IMR-90 (cell line): Measurements from ENCODE around the gene TMEM60. TPM values are rescaled to one million over a fixed set of nuclear protein-coding genes. Genes with fewer than 3 reads are reported as not detected.

Experiments
- ATAC-seq: fragments of 200-7000 bp; cut with Tn5 transposase; 2 replicates; pipeline ENCODE4 v1.9.1; 2020; ENCODE audit warnings: low read depth, mild to moderate bottlenecking, moderate library complexity
- BruUV-seq: library from RNA; stranded (reverse); fragments of 400-500 nt; replicated peaks from 2 replicates; lab custom pipeline; 2021; lab: Mats Ljungman, UMichigan
- CTCF ChIA-PET: fragments of 300-600 bp; formaldehyde crosslinking; extraction: SDS; loops from one replicate; lab custom pipeline; 2021; ENCODE audit warnings: antibody characterized with exemption; lab: Yijun Ruan, JAX
- POLR2A ChIA-PET: fragments of 300-600 bp; sonication (Branson Sonifier 250); formaldehyde crosslinking; loops from one replicate; lab custom pipeline; 2022; ENCODE audit warnings: antibody characterized with exemption; ENCODE audit not compliant: unreplicated experiment; lab: Charles Lee
- DNase-seq: peaks from one replicate; pipeline ENCODE4 v3.0.0; 2013
- H2AFZ ChIP-seq: replicated peaks from 2 replicates; pipeline ENCODE3; 2013; ENCODE audit warnings: low read length, mild to moderate bottlenecking; ENCODE audit not compliant: poor library complexity
- H2AK5ac ChIP-seq: 2 replicates; pipeline ENCODE4 v1.6.1; 2013; ENCODE audit warnings: low read depth, low read length, inconsistent platforms
- H2AK9ac ChIP-seq: replicated peaks from 2 replicates; pipeline ENCODE3; 2013; ENCODE audit warnings: mild to moderate bottlenecking, low read depth, low read length, moderate library complexity; ENCODE audit not compliant: poor library complexity
- H2BK120ac ChIP-seq: 2 replicates; pipeline ENCODE4 v1.6.1; 2013; ENCODE audit warnings: low read depth, low read length, inconsistent platforms
- H2BK15ac ChIP-seq: 3 replicates; pipeline ENCODE4 v1.6.1; 2013; ENCODE audit warnings: low read depth, low read length, inconsistent platforms
- H2BK20ac ChIP-seq: 2 replicates; pipeline ENCODE4 v1.6.1; 2013; ENCODE audit warnings: low read depth, mild to moderate bottlenecking, inconsistent platforms, low read length, moderate library complexity
- H2BK5ac ChIP-seq: 2 replicates; pipeline ENCODE4 v1.6.1; 2013; ENCODE audit warnings: mild to moderate bottlenecking, low read depth, low read length, inconsistent platforms; ENCODE audit not compliant: poor library complexity, severe bottlenecking
- H3K14ac ChIP-seq: replicated peaks from 2 replicates; pipeline ENCODE4 v1.6.1; 2013; ENCODE audit warnings: low read depth, low read length, inconsistent platforms
- H3K18ac ChIP-seq: 2 replicates; pipeline ENCODE4 v1.6.1; 2013; ENCODE audit warnings: low read depth, low read length, control low read depth
- H3K23ac ChIP-seq: 2 replicates; pipeline ENCODE4 v1.6.1; 2013; ENCODE audit warnings: low read depth, low read length, inconsistent platforms
- H3K27ac ChIP-seq: 2 replicates; pipeline ENCODE4 v1.5.1; 2013; ENCODE audit warnings: mild to moderate bottlenecking, control low read depth, low read length; ENCODE audit not compliant: insufficient read depth
- H3K27me3 ChIP-seq: 2 replicates; pipeline ENCODE4 v1.6.1; 2013; ENCODE audit warnings: low read length; ENCODE audit not compliant: control insufficient read depth, insufficient read depth
- H3K36me3 ChIP-seq: 2 replicates; pipeline ENCODE4 v1.6.1; 2013; ENCODE audit warnings: low read length, mixed read lengths; ENCODE audit not compliant: control insufficient read depth, insufficient read depth
- H3K4ac ChIP-seq: 2 replicates; pipeline ENCODE4 v1.6.1; 2013; ENCODE audit warnings: low read depth, low read length, inconsistent platforms
- H3K4me1 ChIP-seq: 2 replicates; pipeline ENCODE4 v1.6.1; 2013; ENCODE audit warnings: low read length, mixed read lengths; ENCODE audit not compliant: control insufficient read depth, insufficient read depth
- H3K4me2 ChIP-seq: 2 replicates; pipeline ENCODE4 v1.6.1; 2013; ENCODE audit warnings: low read depth, mild to moderate bottlenecking, control low read depth, low read length, moderate library complexity
- H3K4me3 ChIP-seq: 2 replicates; pipeline ENCODE4 v1.5.1; 2013; ENCODE audit warnings: low read depth, mild to moderate bottlenecking, control low read depth, low read length, moderate library complexity; ENCODE audit not compliant: insufficient read depth
- H3K56ac ChIP-seq: 2 replicates; pipeline ENCODE4 v1.6.1; 2013; ENCODE audit warnings: low read length, inconsistent platforms; ENCODE audit not compliant: insufficient read depth; ENCODE audit errors: extremely low read depth
- H3K79me1 ChIP-seq, 2 experiments: 2 replicates each; pipeline ENCODE4 v1.6.1; 2013; ENCODE audit warnings: low read length in 2 of 2, inconsistent platforms in 1 of 2, low read depth in 1 of 2
- H3K9ac ChIP-seq: 2 replicates; pipeline ENCODE4 v1.6.1; 2013; ENCODE audit warnings: low read depth, low read length, control low read depth
- H3K9me1 ChIP-seq: 2 replicates; pipeline ENCODE4 v1.6.1; 2013; ENCODE audit warnings: low read length, inconsistent platforms; ENCODE audit not compliant: insufficient read depth
- H3K9me3 ChIP-seq: 2 replicates; pipeline ENCODE4 v1.6.1; 2013; ENCODE audit warnings: low read length; ENCODE audit not compliant: control insufficient read depth, insufficient read depth
- H4K20me1 ChIP-seq: 2 replicates; pipeline ENCODE4 v1.6.1; 2013; ENCODE audit warnings: low read length, inconsistent platforms; ENCODE audit not compliant: insufficient read depth
- H4K5ac ChIP-seq: 2 replicates; pipeline ENCODE4 v1.6.1; 2013; ENCODE audit warnings: mild to moderate bottlenecking, low read depth, low read length, control low read depth
- H4K8ac ChIP-seq, 2 experiments: 2 replicates each; pipeline ENCODE4 v1.6.1; 2013; ENCODE audit warnings: low read depth in 2 of 2, low read length in 2 of 2, control low read depth in 1 of 2, inconsistent platforms in 1 of 2
- H4K91ac ChIP-seq: 2 replicates; pipeline ENCODE4 v1.6.1; 2013; ENCODE audit warnings: low read depth, low read length, inconsistent platforms; ENCODE audit not compliant: insufficient read depth
- BHLHE40 ChIP-seq: fragments of 150-350 bp; IDR thresholded peaks from 2 replicates; pipeline ENCODE4 v1.6.1; 2016; ENCODE audit warnings: mild to moderate bottlenecking, low read depth, low read length
- CHD1 ChIP-seq: IDR thresholded peaks from 2 replicates; pipeline ENCODE4 v1.6.1; 2012; ENCODE audit warnings: low read depth, low read length, improper control_type of control experiment
- FOS ChIP-seq: fragments of 150-350 bp; IDR thresholded peaks from 2 replicates; pipeline ENCODE4 v1.6.1; 2016; ENCODE audit warnings: low read depth, low read length
- MAFK ChIP-seq: IDR thresholded peaks from 2 replicates; pipeline ENCODE4 v1.6.1; 2012; ENCODE audit warnings: low read depth, low read length, improper control_type of control experiment
- MXI1 ChIP-seq: IDR thresholded peaks from 2 replicates; pipeline ENCODE4 v1.6.1; 2012; ENCODE audit warnings: low read depth, mild to moderate bottlenecking, low read length, moderate library complexity, borderline replicate concordance
- NFE2L2 ChIP-seq: fragments of 150-350 bp; IDR thresholded peaks from 2 replicates; pipeline ENCODE4 v1.6.1; 2016; ENCODE audit warnings: low read depth, mild to moderate bottlenecking, low read length
- RCOR1 ChIP-seq: IDR thresholded peaks from 2 replicates; pipeline ENCODE4 v1.6.1; 2012; ENCODE audit warnings: mild to moderate bottlenecking, low read length, improper control_type of control experiment; ENCODE audit not compliant: insufficient replicate concordance
- RFX5 ChIP-seq: IDR thresholded peaks from 2 replicates; pipeline ENCODE4 v1.8.0; 2012; ENCODE audit warnings: low read depth, mild to moderate bottlenecking, low read length, moderate library complexity
- SMC3 ChIP-seq: fragments of 150-350 bp; IDR thresholded peaks from 2 replicates; pipeline ENCODE4 v1.6.1; 2016; ENCODE audit warnings: low read depth, mild to moderate bottlenecking, antibody characterized with exemption, low read length, moderate library complexity
- USF2 ChIP-seq: fragments of 150-350 bp; IDR thresholded peaks from 2 replicates; pipeline ENCODE4 v1.6.1; 2017; ENCODE audit warnings: mild to moderate bottlenecking, antibody characterized with exemption, low read length, low read depth
- WGBS, 2 experiments: methylation state at CpG; one replicate each; pipeline versions ENCODE4 v1.1.5 to v1.1.7; 2013; ENCODE audit warnings: missing lambda C conversion rate in 2 of 2; ENCODE audit not compliant: insufficient read length in 1 of 2; ENCODE audit errors: extremely low coverage in 2 of 2; 5-methylcytosine and 5-hydroxymethylcytosine counted together
- dilution Hi-C: fragments of 300-500 bp; cut with HindIII; formaldehyde crosslinking; loops from one replicate; pipeline ENCODE4 v1.14.3; 2018; ENCODE audit warnings: low sequenced_read_pairs; ENCODE audit not compliant: unreplicated experiment
- in situ Hi-C: fragments of 300-500 bp; cut with MboI; formaldehyde crosslinking; loops from 3 replicates; pipeline ENCODE4 v1.14.3; 2019; ENCODE audit warnings: low sequenced_read_pairs, inconsistent platforms, mixed read lengths
- intact Hi-C: fragments of 100-400 bp; cut with micrococcal nuclease; formaldehyde crosslinking; loops from 2 replicates; pipeline ENCODE4 v1.10.0; 2022
- polyA plus RNA-seq, 3 experiments: library from polyadenylated mRNA; depleted of rRNA; stranded (reverse); fragments of >200 nt; gene quantifications; 2 replicates each; pipeline ENCODE4 v1.2.3, GENCODE V29; 2012; ENCODE audit warnings: low replicate concordance in 1 of 3
- total RNA-seq: library from RNA; depleted of rRNA; stranded (reverse); fragments of >200 nt; gene quantifications from 2 replicates; pipeline ENCODE4 v1.2.3, GENCODE V29; 2012
- TF ChIP-seq, protein P1 (sequence below): fragments of 150-350 bp; IDR thresholded peaks from 2 replicates; pipeline ENCODE4 v1.6.1; 2016; ENCODE audit warnings: low read depth, mild to moderate bottlenecking, low read length, moderate library complexity, borderline replicate concordance
- TF ChIP-seq, protein P2 (sequence below): conservative IDR thresholded peaks from 2 replicates; pipeline ENCODE4 v1.5.1; 2012; ENCODE audit warnings: mild to moderate bottlenecking, low read depth, low read length, improper control_type of control experiment

Gene TMEM60
- total and polyA plus RNA-seq, 2 of the 4 experiments (the other 2 are of a cell fraction), result 9.9 to 17.2 TPM

DNA sequence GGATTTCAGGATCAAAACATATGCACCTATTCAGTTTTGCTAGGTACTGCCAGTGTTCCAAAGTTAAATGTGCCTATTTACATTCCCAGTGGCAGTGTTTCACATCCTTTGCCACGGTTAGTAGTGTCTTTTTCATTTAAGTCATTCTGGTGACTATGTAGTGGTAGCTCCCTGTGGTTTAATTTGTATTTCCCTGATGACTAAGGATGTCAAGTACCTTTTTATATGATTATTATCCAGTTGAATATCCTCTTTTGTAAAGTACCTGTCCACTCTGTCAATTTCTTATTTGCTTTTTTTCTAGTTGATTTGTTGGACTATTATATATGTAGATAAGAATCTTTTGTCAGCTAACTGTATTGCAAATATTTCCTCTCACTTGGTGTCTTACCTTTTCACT lies 45.1 kb downstream of the TMEM60 start:
- Histone ChIP-seq H4K5ac (no peak overlapping the region), H3K9ac (no peak overlapping the region), H2BK15ac (no peak overlapping the region), H2AFZ (no peak overlapping the region), H3K36me3 (peaks cover 2% of the 10 kb centered on the region), H4K8ac (no peak overlapping the region), H3K4me1 (peaks cover 2% of the 10 kb centered on the region; the same call in 1 of the 2 replicates), H3K23ac (no peak overlapping the region), H2AK5ac (no peak overlapping the region), H2BK5ac (no peak overlapping the region), H3K14ac (no peak overlapping the region), H3K4me3 (no peak overlapping the region), H3K4ac (no peak overlapping the region), H3K27ac (no peak overlapping the region), H4K20me1 (0 out of 2 replicates have a peak, but pooled peaks cover 9% of the 10 kb centered on the region), H3K18ac (no peak overlapping the region), H2BK20ac (no peak overlapping the region), H2BK120ac (no peak overlapping the region), H4K91ac (no peak overlapping the region), H2AK9ac (no peak overlapping the region), H3K27me3 (no peaks in the 10 kb centered on the region), H3K79me1 (peaks cover 12 to 62% of the 10 kb centered on the region in 2 experiments; a peak in 3 of 4 replicates), H3K9me1 (peaks cover 8% of the 10 kb centered on the region; the same call in 1 of the 2 replicates), H3K56ac (no peak overlapping the region), H3K4me2 (no peak overlapping the region), H3K9me3 (no peaks in the 10 kb centered on the region)
- ChIA-PET POLR2A (interaction anchor here (0.6 kb wide), 1 partner anchor 337 kb away, joined by 15 read pairs; the partner anchor contains the start of gene GSAP), CTCF (no interaction called here)
- dilution Hi-C loops (no loop called here), intact Hi-C loops (no loop called here), in situ Hi-C loops (loop anchor here (5.0 kb wide), 1 partner anchor 96 kb away; no protein-coding TSS in a partner anchor)
- TF ChIP-seq USF2 (no peak), SMC3 (no peak), RCOR1 (no peak), CHD1 (no peak), MXI1 (no peak), MAFK (no peak), NFE2L2 (no peak), FOS (no peak), RFX5 (no peak), BHLHE40 (no peak)
- TF ChIP-seq, protein P1, sequence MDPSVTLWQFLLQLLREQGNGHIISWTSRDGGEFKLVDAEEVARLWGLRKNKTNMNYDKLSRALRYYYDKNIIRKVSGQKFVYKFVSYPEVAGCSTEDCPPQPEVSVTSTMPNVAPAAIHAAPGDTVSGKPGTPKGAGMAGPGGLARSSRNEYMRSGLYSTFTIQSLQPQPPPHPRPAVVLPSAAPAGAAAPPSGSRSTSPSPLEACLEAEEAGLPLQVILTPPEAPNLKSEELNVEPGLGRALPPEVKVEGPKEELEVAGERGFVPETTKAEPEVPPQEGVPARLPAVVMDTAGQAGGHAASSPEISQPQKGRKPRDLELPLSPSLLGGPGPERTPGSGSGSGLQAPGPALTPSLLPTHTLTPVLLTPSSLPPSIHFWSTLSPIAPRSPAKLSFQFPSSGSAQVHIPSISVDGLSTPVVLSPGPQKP, result no peak
- TF ChIP-seq, protein P2, sequence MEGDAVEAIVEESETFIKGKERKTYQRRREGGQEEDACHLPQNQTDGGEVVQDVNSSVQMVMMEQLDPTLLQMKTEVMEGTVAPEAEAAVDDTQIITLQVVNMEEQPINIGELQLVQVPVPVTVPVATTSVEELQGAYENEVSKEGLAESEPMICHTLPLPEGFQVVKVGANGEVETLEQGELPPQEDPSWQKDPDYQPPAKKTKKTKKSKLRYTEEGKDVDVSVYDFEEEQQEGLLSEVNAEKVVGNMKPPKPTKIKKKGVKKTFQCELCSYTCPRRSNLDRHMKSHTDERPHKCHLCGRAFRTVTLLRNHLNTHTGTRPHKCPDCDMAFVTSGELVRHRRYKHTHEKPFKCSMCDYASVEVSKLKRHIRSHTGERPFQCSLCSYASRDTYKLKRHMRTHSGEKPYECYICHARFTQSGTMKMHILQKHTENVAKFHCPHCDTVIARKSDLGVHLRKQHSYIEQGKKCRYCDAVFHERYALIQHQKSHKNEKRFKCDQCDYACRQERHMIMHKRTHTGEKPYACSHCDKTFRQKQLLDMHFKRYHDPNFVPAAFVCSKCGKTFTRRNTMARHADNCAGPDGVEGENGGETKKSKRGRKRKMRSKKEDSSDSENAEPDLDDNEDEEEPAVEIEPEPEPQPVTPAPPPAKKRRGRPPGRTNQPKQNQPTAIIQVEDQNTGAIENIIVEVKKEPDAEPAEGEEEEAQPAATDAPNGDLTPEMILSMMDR, result no peak
- no peak for ATAC-seq
- DNase-seq, result no peak
- WGBS, 2 experiments, result no CpG with 5 or more reads among the region's 1 CpG
- no TSS peak for BruUV-seq
